PC-9 (cell line): Measurements from ENCODE around the gene AMBRA1. TPM values are rescaled to one million over a fixed set of nuclear protein-coding genes. Genes with fewer than 3 reads are reported as not detected.

Experiments
- BruUV-seq: library from RNA; stranded (reverse); fragments of 400-500 nt; replicated peaks from 2 replicates; lab custom pipeline; 2021; lab: Mats Ljungman, UMichigan
- CTCF ChIA-PET: fragments of 300-600 bp; sonication (Branson Sonifier 250); formaldehyde crosslinking; loops from one replicate; lab custom pipeline; 2022; ENCODE audit warnings: antibody characterized with exemption; lab: Charles Lee
- POLR2A ChIA-PET: fragments of 300-600 bp; sonication (Branson Sonifier 250); formaldehyde crosslinking; loops from one replicate; lab custom pipeline; 2022; ENCODE audit warnings: antibody characterized with exemption; ENCODE audit not compliant: unreplicated experiment; lab: Charles Lee
- DNase-seq, 2 experiments: peaks; one replicate each; pipeline versions ENCODE4 v3.0.0 to v3.0.0-alpha.2; 2015 to 2022; ENCODE audit warnings: mixed read lengths in 1 of 2
- H2AFZ ChIP-seq: fragments of 200-600 bp; sonication (generic); 2 replicates; pipeline ENCODE4 v1.8.1; 2017; ENCODE audit warnings: antibody characterized with exemption
- H3F3A ChIP-seq: fragments of 200-600 bp; sonication (generic); 2 replicates; pipeline ENCODE4 v1.8.1; 2017; ENCODE audit warnings: antibody characterized with exemption, mild to moderate bottlenecking, low read depth; ENCODE audit not compliant: insufficient read depth
- H3K27ac ChIP-seq: fragments of 200-600 bp; sonication (generic); 2 replicates; pipeline ENCODE4 v1.6.1; 2016; ENCODE audit warnings: mixed run types
- H3K27me3 ChIP-seq: fragments of 200-600 bp; sonication (generic); 2 replicates; pipeline ENCODE4 v1.6.1; 2016; ENCODE audit warnings: low read depth, mixed run types; ENCODE audit not compliant: insufficient read depth
- H3K36me3 ChIP-seq: fragments of 200-600 bp; sonication (generic); 2 replicates; pipeline ENCODE4 v1.6.1; 2016; ENCODE audit warnings: low read depth, mixed run types
- H3K4me1 ChIP-seq: fragments of 200-600 bp; sonication (generic); replicated peaks from 2 replicates; pipeline ENCODE4 v1.6.1; 2016; ENCODE audit warnings: mixed run types; ENCODE audit not compliant: insufficient read depth
- H3K4me2 ChIP-seq: fragments of 200-600 bp; sonication (generic); 2 replicates; pipeline ENCODE4 v1.6.1; 2017; ENCODE audit warnings: mixed run types
- H3K4me3 ChIP-seq: fragments of 200-600 bp; sonication (generic); 2 replicates; pipeline ENCODE4 v1.6.1; 2016; ENCODE audit warnings: mixed run types
- H3K79me2 ChIP-seq: fragments of 200-600 bp; sonication (generic); 2 replicates; pipeline ENCODE4 v1.6.1; 2017; ENCODE audit warnings: low read depth, mixed run types
- H3K9me2 ChIP-seq: fragments of 200-600 bp; sonication (generic); 2 replicates; pipeline ENCODE4 v1.8.1; 2017; ENCODE audit warnings: mild to moderate bottlenecking; ENCODE audit not compliant: insufficient read depth
- H3K9me3 ChIP-seq: fragments of 200-600 bp; sonication (generic); 2 replicates; pipeline ENCODE4 v1.8.1; 2016; ENCODE audit warnings: low read depth; ENCODE audit not compliant: insufficient read depth
- H4K20me1 ChIP-seq: fragments of 200-600 bp; sonication (generic); 2 replicates; pipeline ENCODE4 v1.8.1; 2017; ENCODE audit not compliant: insufficient read depth
- CTCF ChIP-seq: fragments of 200-600 bp; sonication (generic); conservative IDR thresholded peaks from 2 replicates; pipeline ENCODE4 v1.6.1; 2017; ENCODE audit warnings: mixed run types, antibody characterized with exemption, mild to moderate bottlenecking, moderate library complexity
- EZH2 ChIP-seq: fragments of 200-600 bp; sonication (generic); IDR thresholded peaks from 2 replicates; pipeline ENCODE4 v1.8.0; 2017; ENCODE audit warnings: antibody characterized with exemption, low read depth
- intact Hi-C: fragments of 100-400 bp; cut with micrococcal nuclease; formaldehyde crosslinking; loops from one replicate; pipeline ENCODE4 v1.10.0; 2022; ENCODE audit not compliant: unreplicated experiment
- total RNA-seq: library from RNA; stranded (reverse); gene quantifications from 2 replicates; pipeline ENCODE4 v1.2.3, GENCODE V29; 2021

AMBRA1 gene
- total RNA-seq, 1 experiment from 2014 or later: 41.4 TPM

- BruUV-seq: no TSS peak
- CTCF ChIA-PET: interaction anchor here (0.7 kb wide), 1 partner anchor 62 kb away, joined by 3 read pairs; no protein-coding TSS in a partner anchor
- intact Hi-C loops: no loop called here
These were observed 142.9 kb downstream of the AMBRA1 start for GRCh38 chr11:46450846-46451477.

GRCh38 chr11:46447544-46447943, 146.3 kb downstream of the AMBRA1 start:
- Histone ChIP-seq H3K36me3 (0 out of 2 replicates have a peak, but pooled peaks cover 9% of the 10 kb centered on the region), H4K20me1 (peaks cover 27% of the 10 kb centered on the region), H3K4me2 (no peak overlapping the region), H3K79me2 (no peaks in the 10 kb centered on the region; the same call in 1 of the 2 replicates), H3K9me3 (no peaks in the 10 kb centered on the region), H2AFZ (no peak overlapping the region), H3K4me3 (no peak overlapping the region), H3F3A (peaks cover 7% of the 10 kb centered on the region), H3K9me2 (no peaks in the 10 kb centered on the region), H3K4me1 (no peaks in the 10 kb centered on the region), H3K27ac (no peak overlapping the region), H3K27me3 (no peaks in the 10 kb centered on the region)
- POLR2A ChIA-PET: no interaction called here
- DNase-seq: no peak
- TF ChIP-seq CTCF (no peak), EZH2 (no peak)
- intact Hi-C loops: no loop called here
- no TSS peak for BruUV-seq
- CTCF ChIA-PET: no interaction called here

More at GRCh38 chr11:46450846-46451477, 142.9 kb downstream of the AMBRA1 start:
- peaks cover 38% of the 10 kb centered on the region; the same call in 1 of the 2 replicates for H4K20me1 ChIP-seq
- TF ChIP-seq CTCF (no peak), EZH2 (no peak)
- no peaks in the 10 kb centered on the region for H3K9me3 ChIP-seq
- no peak for DNase-seq
- H3K4me1 ChIP-seq: no peaks in the 10 kb centered on the region
- no peak overlapping the region for H3K4me2 ChIP-seq
- H2AFZ ChIP-seq: no peak overlapping the region
- H3F3A ChIP-seq: peaks cover 7% of the 10 kb centered on the region
- no peak overlapping the region for H3K4me3 ChIP-seq
- H3K36me3 ChIP-seq: no peaks in the 10 kb centered on the region
- no peak overlapping the region for H3K27ac ChIP-seq
- peaks cover 3% of the 10 kb centered on the region; the same call in 1 of the 2 replicates for H3K79me2 ChIP-seq
- POLR2A ChIA-PET: no interaction called here
- no peaks in the 10 kb centered on the region for H3K9me2 ChIP-seq
- H3K27me3 ChIP-seq: no peaks in the 10 kb centered on the region

- ChIA-PET POLR2A (interaction anchor here (0.7 kb wide), 1 partner anchor 204 kb away, joined by 4 read pairs; no protein-coding TSS in a partner anchor), CTCF (interaction anchor here (0.6 kb wide), 1 partner anchor 240 kb away, joined by 11 read pairs; no protein-coding TSS in a partner anchor)
- Histone ChIP-seq H3F3A (peaks cover 4% of the 10 kb centered on the region; the same call in 1 of the 2 replicates), H3K79me2 (no peaks in the 10 kb centered on the region; the same call in 1 of the 2 replicates), H4K20me1 (peaks cover 27% of the 10 kb centered on the region), H3K4me1 (no peaks in the 10 kb centered on the region), H2AFZ (no peak overlapping the region), H3K9me3 (no peaks in the 10 kb centered on the region), H3K4me3 (no peak overlapping the region), H3K4me2 (no peak overlapping the region), H3K27me3 (no peaks in the 10 kb centered on the region), H3K36me3 (0 out of 2 replicates have a peak, but pooled peaks cover 9% of the 10 kb centered on the region), H3K9me2 (no peaks in the 10 kb centered on the region), H3K27ac (no peak overlapping the region)
- DNase-seq: no peak
- TF ChIP-seq CTCF (no peak), EZH2 (no peak)
- BruUV-seq: no TSS peak
- intact Hi-C loops: no loop called here
These were observed 147.7 kb downstream of the AMBRA1 start for GRCh38 chr11:46445920-46446771.
